ENCODE data around the gene TPM3. TPM values are rescaled to one million over a fixed set of nuclear protein-coding genes. Genes with fewer than 3 reads are reported as not detected.
A peak's percentile ranks its signal among the peaks of the same experiment; 100 is the strongest.

The TPM3 gene
- total and polyA plus RNA-seq, 2 donors (not counting 1 experiment from before 2014, with no cell fraction given) = 215 to 842 TPM

DNA sequence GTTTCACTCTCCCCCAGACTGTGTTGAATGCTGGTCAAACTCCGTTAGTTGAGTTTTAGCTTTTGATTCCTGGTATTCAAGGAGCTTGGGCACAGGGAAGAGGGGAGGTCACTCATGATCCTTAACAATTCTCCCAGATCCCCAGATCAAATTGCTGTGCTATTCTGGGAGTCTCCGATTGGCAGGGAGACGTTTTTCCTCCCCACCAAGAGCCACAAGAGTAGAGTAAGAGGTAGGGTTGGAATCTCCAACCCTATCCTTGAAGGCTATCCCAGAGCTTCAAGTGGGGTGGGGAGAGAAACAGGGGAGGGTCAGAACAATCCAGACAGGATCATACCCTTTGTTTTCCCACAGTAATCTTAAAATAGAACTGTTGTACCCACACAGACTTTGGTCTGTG lies 576 bp upstream of the TPM3 start:
- no peak overlapping the region for H3K4me2 ChIP-seq (ENCODE audit: extremely low read depth, insufficient read depth, low read length)
- H3K27ac ChIP-seq (ENCODE audit: insufficient read depth, low read length) = no peak overlapping the region
- H3K9me3 ChIP-seq (ENCODE audit: control insufficient read depth, insufficient read depth, low read depth, low read length) = no peaks in the 10 kb centered on the region

DNA sequence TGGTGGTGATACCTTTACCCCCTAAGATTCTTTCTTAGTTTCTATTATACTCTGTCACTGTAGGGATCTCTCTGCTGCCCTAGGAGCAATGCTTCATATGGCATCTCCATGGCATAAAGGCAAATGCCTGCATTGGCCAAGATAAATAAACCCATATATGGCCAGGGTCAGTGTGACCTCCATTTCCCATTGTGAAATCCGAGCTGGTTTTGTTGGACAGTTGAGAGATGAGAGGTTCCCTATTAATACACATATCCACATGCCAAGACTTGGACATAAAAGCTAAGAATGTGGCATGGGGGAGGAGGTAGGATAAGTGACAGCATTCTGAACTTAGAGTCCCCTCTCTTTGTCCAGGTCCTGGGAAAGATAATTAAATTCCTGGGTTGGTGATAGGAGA lies 1.4 kb downstream of the TPM3 start:
- TF ChIP-seq CTCF (conservative IDR thresholded peaks at IDR 0.05 in 1 of 2, IDR thresholded peaks at IDR 0.05 in 1 of 2; ENCODE audit: low read depth in 1 of 2, low read length in 2 of 2) (no peak), EZH2 (IDR thresholded peaks at IDR 0.05; ENCODE audit: low read length, missing control alignments) (no peak)
- peak; percentile 32 to 81 for DNase-seq (ENCODE audit: low read depth in 2 of 2)
- Histone ChIP-seq H3K4me2 (ENCODE audit: extremely low read depth, insufficient read depth, low read length) (no peak overlapping the region), H3K4me3 (replicated peaks in 1 of 4; ENCODE audit: control extremely low read depth in 1 of 4, insufficient read depth in 1 of 4, low read depth in 3 of 4, low read length in 4 of 4) (no peak overlapping the region), H3K36me3 (ENCODE audit: control insufficient read depth, insufficient read depth, low read length) (no peaks in the 10 kb centered on the region), H3K4me1 (ENCODE audit: control insufficient read depth, extremely low read depth, insufficient read depth, low read length) (no peaks in the 10 kb centered on the region), H3K79me2 (ENCODE audit: control insufficient read depth, insufficient read depth, low read length) (no peaks in the 10 kb centered on the region), H4K20me1 (ENCODE audit: control insufficient read depth, extremely low read depth, insufficient read depth, low read length) (no peaks in the 10 kb centered on the region), H3K9ac (ENCODE audit: insufficient read depth, low read length) (no peak overlapping the region), H3K27ac (ENCODE audit: insufficient read depth, low read length) (no peak overlapping the region), H3K9me3 (ENCODE audit: control insufficient read depth, insufficient read depth, low read depth, low read length) (no peaks in the 10 kb centered on the region), H2AFZ (ENCODE audit: low read length) (no peak overlapping the region), H3K27me3 (ENCODE audit: control insufficient read depth, insufficient read depth, low read length) (peaks cover 27% of the 10 kb centered on the region)

More for the DNA sequence above, 576 bp upstream of the TPM3 start:
- H3K36me3 ChIP-seq (ENCODE audit: control insufficient read depth, insufficient read depth, low read length) = no peaks in the 10 kb centered on the region
- H3K27me3 ChIP-seq (ENCODE audit: control insufficient read depth, insufficient read depth, low read length) = peaks cover 28% of the 10 kb centered on the region
- DNase-seq (ENCODE audit: low read depth in 2 of 2) = no peak
- no peak for TF ChIP-seq CTCF (conservative IDR thresholded peaks at IDR 0.05 in 1 of 2, IDR thresholded peaks at IDR 0.05 in 1 of 2; ENCODE audit: low read depth in 1 of 2, low read length in 2 of 2)
- TF ChIP-seq EZH2 (IDR thresholded peaks at IDR 0.05; ENCODE audit: low read length, missing control alignments) = no peak
- H3K4me3 ChIP-seq (replicated peaks in 1 of 4; ENCODE audit: control extremely low read depth in 1 of 4, insufficient read depth in 1 of 4, low read depth in 3 of 4, low read length in 4 of 4) = no peak overlapping the region
- H3K79me2 ChIP-seq (ENCODE audit: control insufficient read depth, insufficient read depth, low read length) = no peaks in the 10 kb centered on the region
- H3K4me1 ChIP-seq (ENCODE audit: control insufficient read depth, extremely low read depth, insufficient read depth, low read length) = no peaks in the 10 kb centered on the region
- no peak overlapping the region for H2AFZ ChIP-seq (ENCODE audit: low read length)
- H4K20me1 ChIP-seq (ENCODE audit: control insufficient read depth, extremely low read depth, insufficient read depth, low read length) = no peaks in the 10 kb centered on the region
- H3K9ac ChIP-seq (ENCODE audit: insufficient read depth, low read length) = no peak overlapping the region

GRCh38 chr1:154186852-154187501 lies 4.9 kb downstream of the TPM3 start:
- Histone ChIP-seq H3K36me3 (ENCODE audit: control insufficient read depth, insufficient read depth, low read length) (no peaks in the 10 kb centered on the region), H3K27ac (ENCODE audit: insufficient read depth, low read length) (no peak overlapping the region), H3K27me3 (ENCODE audit: control insufficient read depth, insufficient read depth, low read length) (no peaks in the 10 kb centered on the region), H3K9ac (ENCODE audit: insufficient read depth, low read length) (no peak overlapping the region), H4K20me1 (ENCODE audit: control insufficient read depth, extremely low read depth, insufficient read depth, low read length) (peaks cover 1% of the 10 kb centered on the region), H3K79me2 (ENCODE audit: control insufficient read depth, insufficient read depth, low read length) (peaks cover 9% of the 10 kb centered on the region), H2AFZ (ENCODE audit: low read length) (no peak overlapping the region), H3K4me3 (replicated peaks in 1 of 4; ENCODE audit: control extremely low read depth in 1 of 4, insufficient read depth in 1 of 4, low read depth in 3 of 4, low read length in 4 of 4) (no peak overlapping the region), H3K9me3 (ENCODE audit: control insufficient read depth, insufficient read depth, low read depth, low read length) (no peaks in the 10 kb centered on the region), H3K4me2 (ENCODE audit: extremely low read depth, insufficient read depth, low read length) (no peak overlapping the region), H3K4me1 (ENCODE audit: control insufficient read depth, extremely low read depth, insufficient read depth, low read length) (peaks cover 5% of the 10 kb centered on the region)
- no peak for DNase-seq (ENCODE audit: low read depth in 2 of 2)
- TF ChIP-seq CTCF (conservative IDR thresholded peaks at IDR 0.05 in 1 of 2, IDR thresholded peaks at IDR 0.05 in 1 of 2; ENCODE audit: low read depth in 1 of 2, low read length in 2 of 2) (no peak), EZH2 (IDR thresholded peaks at IDR 0.05; ENCODE audit: low read length, missing control alignments) (no peak)

All from fibroblast of lung (primary cell).